ENCODE results near the gene HS3ST4. TPM values are rescaled to one million over a fixed set of nuclear protein-coding genes. Genes with fewer than 3 reads are reported as not detected.

The HS3ST4 gene
- total RNA-seq, 2 donors from 2014 or later = 1.0 to 1.9 TPM

DNA sequence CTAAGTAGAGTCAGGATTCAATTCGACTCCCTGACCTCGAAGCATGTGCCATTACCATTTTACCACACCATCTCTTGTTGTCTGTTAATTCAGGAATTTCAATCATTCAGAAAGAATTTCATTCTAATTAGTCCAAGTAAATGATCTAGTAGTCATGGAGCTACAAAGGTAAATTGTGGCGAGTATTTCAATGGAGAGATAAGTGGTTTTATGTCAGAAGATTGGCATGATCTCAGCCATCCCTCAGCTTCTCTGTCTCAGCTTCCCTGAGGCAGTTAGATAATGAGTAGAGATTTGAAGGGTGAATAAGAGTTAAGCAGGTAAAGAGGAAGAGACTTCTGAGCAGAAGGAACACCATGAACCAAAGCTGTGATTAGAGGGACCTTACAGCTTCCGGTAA is 93.6 kb downstream of the HS3ST4 start:
- 55% methylated on average over 4 of the region's 4 CpGs for WGBS
- no peak overlapping the region for H3K27ac ChIP-seq
- TF ChIP-seq POLR2A (IDR thresholded peaks at IDR 0.05) (no peak), POLR2AphosphoS5 (IDR thresholded peaks at IDR 0.05) (no peak)
- TF ChIP-seq, protein P1, sequence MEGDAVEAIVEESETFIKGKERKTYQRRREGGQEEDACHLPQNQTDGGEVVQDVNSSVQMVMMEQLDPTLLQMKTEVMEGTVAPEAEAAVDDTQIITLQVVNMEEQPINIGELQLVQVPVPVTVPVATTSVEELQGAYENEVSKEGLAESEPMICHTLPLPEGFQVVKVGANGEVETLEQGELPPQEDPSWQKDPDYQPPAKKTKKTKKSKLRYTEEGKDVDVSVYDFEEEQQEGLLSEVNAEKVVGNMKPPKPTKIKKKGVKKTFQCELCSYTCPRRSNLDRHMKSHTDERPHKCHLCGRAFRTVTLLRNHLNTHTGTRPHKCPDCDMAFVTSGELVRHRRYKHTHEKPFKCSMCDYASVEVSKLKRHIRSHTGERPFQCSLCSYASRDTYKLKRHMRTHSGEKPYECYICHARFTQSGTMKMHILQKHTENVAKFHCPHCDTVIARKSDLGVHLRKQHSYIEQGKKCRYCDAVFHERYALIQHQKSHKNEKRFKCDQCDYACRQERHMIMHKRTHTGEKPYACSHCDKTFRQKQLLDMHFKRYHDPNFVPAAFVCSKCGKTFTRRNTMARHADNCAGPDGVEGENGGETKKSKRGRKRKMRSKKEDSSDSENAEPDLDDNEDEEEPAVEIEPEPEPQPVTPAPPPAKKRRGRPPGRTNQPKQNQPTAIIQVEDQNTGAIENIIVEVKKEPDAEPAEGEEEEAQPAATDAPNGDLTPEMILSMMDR (IDR thresholded peaks at IDR 0.05) = no peak
- intact Hi-C loops (cut with DNase I) = no loop called here
- no peak overlapping the region for H3K4me3 ChIP-seq
- no peaks in the 10 kb centered on the region for H3K27me3 ChIP-seq (replicated peaks; ENCODE audit: insufficient read depth)
- H3K36me3 ChIP-seq = no peaks in the 10 kb centered on the region
- no peaks in the 10 kb centered on the region for H3K4me1 ChIP-seq (replicated peaks)
- DNase-seq (ENCODE audit: low spot score) = no peak
- no peaks in the 10 kb centered on the region for H3K9me3 ChIP-seq

DNA sequence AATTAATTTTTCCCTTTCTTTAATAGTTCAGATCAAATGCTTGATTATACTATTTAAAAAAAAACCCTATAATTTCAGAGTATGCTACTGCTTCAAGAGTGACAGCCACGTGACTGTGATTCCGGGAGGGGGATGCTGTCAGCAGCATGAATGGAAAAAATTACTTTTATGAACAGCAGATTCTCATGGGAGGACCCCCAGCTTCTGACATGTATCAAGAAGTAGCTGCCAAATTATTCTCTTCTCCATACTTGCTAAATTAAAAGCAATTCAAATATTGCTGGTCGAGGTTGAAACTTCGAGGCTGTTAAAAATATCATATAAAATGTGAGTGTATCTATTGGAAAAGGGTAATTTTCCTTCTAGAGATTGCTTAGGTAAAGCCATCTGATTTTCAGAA is 95.0 kb downstream of the HS3ST4 start:
- no peak for DNase-seq (ENCODE audit: low spot score)
- H3K4me3 ChIP-seq = no peak overlapping the region
- TF ChIP-seq POLR2A (IDR thresholded peaks at IDR 0.05) (no peak), POLR2AphosphoS5 (IDR thresholded peaks at IDR 0.05) (no peak)
- TF ChIP-seq, protein P1 (IDR thresholded peaks at IDR 0.05) = no peak
- no peaks in the 10 kb centered on the region for H3K27me3 ChIP-seq (replicated peaks; ENCODE audit: insufficient read depth)
- no peaks in the 10 kb centered on the region for H3K4me1 ChIP-seq (replicated peaks)
- no peaks in the 10 kb centered on the region for H3K36me3 ChIP-seq
- WGBS = 81% methylated on average over 4 of the region's 4 CpGs
- no peak overlapping the region for H3K27ac ChIP-seq
- intact Hi-C loops (cut with DNase I) = no loop called here
- no peaks in the 10 kb centered on the region for H3K9me3 ChIP-seq

GRCh38 chr16:25788637-25789036 is 96.9 kb downstream of the HS3ST4 start:
- intact Hi-C loops (cut with DNase I) = no loop called here
- Histone ChIP-seq H3K36me3 (no peaks in the 10 kb centered on the region), H3K27me3 (replicated peaks; ENCODE audit: insufficient read depth) (no peaks in the 10 kb centered on the region), H3K4me3 (no peak overlapping the region), H3K9me3 (no peaks in the 10 kb centered on the region), H3K4me1 (replicated peaks) (no peaks in the 10 kb centered on the region), H3K27ac (no peak overlapping the region)
- TF ChIP-seq, protein P1 (IDR thresholded peaks at IDR 0.05) = no peak
- no peak for TF ChIP-seq POLR2A (IDR thresholded peaks at IDR 0.05)
- TF ChIP-seq POLR2AphosphoS5 (IDR thresholded peaks at IDR 0.05) = no peak
- no peak for DNase-seq (ENCODE audit: low spot score)
- WGBS = 83% methylated on average over 1 of the region's 1 CpG

DNA sequence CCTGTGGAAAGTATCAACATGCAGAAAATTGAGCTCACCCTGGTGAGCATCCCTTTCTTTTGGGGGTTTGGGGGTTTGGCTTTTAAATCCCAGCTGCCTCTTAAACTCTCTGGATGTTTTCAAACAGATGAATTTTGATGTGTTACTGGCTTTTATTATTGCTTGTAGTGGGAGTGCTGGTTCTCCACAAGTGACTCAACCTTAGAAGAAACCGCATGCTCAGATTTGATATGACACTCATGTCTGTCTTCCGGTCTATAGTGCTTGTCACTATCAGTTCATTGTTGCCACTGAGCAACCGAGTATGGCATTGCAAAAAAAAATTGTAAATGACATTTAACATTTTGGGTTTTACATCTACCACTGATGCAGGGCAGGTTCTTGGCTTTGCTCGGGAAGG is 104.5 kb downstream of the HS3ST4 start:
- Histone ChIP-seq H3K27me3 (replicated peaks; ENCODE audit: insufficient read depth) (no peaks in the 10 kb centered on the region), H3K9me3 (no peaks in the 10 kb centered on the region), H3K4me3 (no peak overlapping the region), H3K27ac (no peak overlapping the region), H3K36me3 (no peaks in the 10 kb centered on the region), H3K4me1 (replicated peaks) (no peaks in the 10 kb centered on the region)
- WGBS = 80% methylated on average over 4 of the region's 4 CpGs
- intact Hi-C loops (cut with DNase I) = no loop called here
- DNase-seq (ENCODE audit: low spot score) = no peak
- TF ChIP-seq, protein P1 (IDR thresholded peaks at IDR 0.05) = no peak
- no peak for TF ChIP-seq POLR2A (IDR thresholded peaks at IDR 0.05)
- TF ChIP-seq POLR2AphosphoS5 (IDR thresholded peaks at IDR 0.05) = no peak

DNA sequence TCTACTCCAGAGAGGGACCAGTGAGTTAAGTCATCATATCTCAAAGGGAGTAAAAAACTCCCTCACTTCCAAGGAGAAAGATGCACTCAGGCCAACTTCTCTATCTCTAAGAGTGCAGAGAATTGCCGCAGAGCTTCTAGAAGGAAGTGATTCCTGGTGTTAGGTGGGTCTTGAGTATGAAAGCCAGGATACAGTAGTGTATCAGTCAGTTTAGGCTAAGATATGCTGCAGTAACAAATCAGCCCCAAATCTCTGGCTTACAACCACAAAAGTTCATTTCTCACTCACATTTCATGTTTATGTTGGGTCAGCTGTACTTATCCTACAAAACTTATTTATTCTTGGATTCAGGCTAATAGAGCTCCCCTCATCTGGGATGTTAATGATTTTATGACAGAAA is 106.3 kb downstream of the HS3ST4 start:
- 100% methylated on average over 1 of the region's 1 CpG for WGBS
- Histone ChIP-seq H3K4me3 (no peak overlapping the region), H3K36me3 (no peaks in the 10 kb centered on the region), H3K27ac (no peak overlapping the region), H3K9me3 (no peaks in the 10 kb centered on the region), H3K27me3 (replicated peaks; ENCODE audit: insufficient read depth) (no peaks in the 10 kb centered on the region), H3K4me1 (replicated peaks) (no peaks in the 10 kb centered on the region)
- intact Hi-C loops (cut with DNase I) = no loop called here
- no peak for TF ChIP-seq POLR2AphosphoS5 (IDR thresholded peaks at IDR 0.05)
- TF ChIP-seq, protein P1 (IDR thresholded peaks at IDR 0.05) = no peak
- TF ChIP-seq POLR2A (IDR thresholded peaks at IDR 0.05) = no peak
- DNase-seq (ENCODE audit: low spot score) = no peak
